Activated gamma-delta T cell treated with anti-CD3 and anti-CD28 coated beads, Interleukin-2, amount 50 U/mL, for 16 hours (primary cell): ENCODE data around the gene RELCH.

Experiments used
- DNase-seq: peaks from one replicate; pipeline ENCODE4 v3.0.0-alpha.2; 2020; ENCODE audit warnings: low read depth

RELCH gene

GRCh38 chr18:62187543-62188510 is 772 bp downstream of the RELCH start:
- no peak for DNase-seq

GRCh38 chr18:62189208-62189607 is 2.2 kb downstream of the RELCH start:
- no peak for DNase-seq

- DNase-seq: no peak
Observed at GRCh38 chr18:62196079-62196478, 9.0 kb downstream of the RELCH start.

- DNase-seq: no peak
Observed at GRCh38 chr18:62196980-62197379, 9.9 kb downstream of the RELCH start.

GRCh38 chr18:62198259-62198658 is 11.2 kb downstream of the RELCH start:
- DNase-seq: no peak

- DNase-seq: no peak
Observed at GRCh38 chr18:62199629-62200028, 12.6 kb downstream of the RELCH start.

GRCh38 chr18:62200121-62200914 is 13.3 kb downstream of the RELCH start:
- DNase-seq: no peak

GRCh38 chr18:62201870-62202269 is 14.8 kb downstream of the RELCH start:
- no peak for DNase-seq

- DNase-seq: no peak
Observed at GRCh38 chr18:62205824-62206223, 18.8 kb downstream of the RELCH start.

GRCh38 chr18:62206593-62206992 is 19.5 kb downstream of the RELCH start:
- DNase-seq: no peak

- DNase-seq: no peak
Observed at GRCh38 chr18:62209046-62209445, 22.0 kb downstream of the RELCH start.

- no peak for DNase-seq
Observed at GRCh38 chr18:62210138-62210537, 23.1 kb downstream of the RELCH start.

GRCh38 chr18:62211325-62211828 is 24.3 kb downstream of the RELCH start:
- DNase-seq: no peak

- DNase-seq: no peak
Observed at GRCh38 chr18:62214790-62215189, 27.7 kb downstream of the RELCH start.

GRCh38 chr18:62224229-62224628 is 37.2 kb downstream of the RELCH start:
- DNase-seq: no peak

GRCh38 chr18:62226047-62226446 is 39.0 kb downstream of the RELCH start:
- no peak for DNase-seq

- DNase-seq: no peak
Observed at GRCh38 chr18:62236252-62236651, 49.2 kb downstream of the RELCH start.

GRCh38 chr18:62239475-62239874 is 52.4 kb downstream of the RELCH start:
- DNase-seq: no peak

GRCh38 chr18:62242955-62243354 is 55.9 kb downstream of the RELCH start:
- DNase-seq: no peak

GRCh38 chr18:62245177-62245576 is 58.1 kb downstream of the RELCH start:
- DNase-seq: no peak

GRCh38 chr18:62245699-62246098 is 58.6 kb downstream of the RELCH start:
- no peak for DNase-seq

- no peak for DNase-seq
Observed at GRCh38 chr18:62248313-62248712, 61.3 kb downstream of the RELCH start.
